Measurements from ENCODE around the gene ZNF398. TPM values are rescaled to one million over a fixed set of nuclear protein-coding genes. Genes with fewer than 3 reads are reported as not detected.

The ZNF398 gene
- total and polyA plus RNA-seq, 10 of the 15 experiments (the other 5 are each of a cell fraction or from before 2014, with no cell fraction given), result 2.3 to 15.3 (median 10.0) TPM

- ChIA-PET POLR2A (interaction anchor here (0.9 to 4.3 kb wide), 4 partner anchors 45 to 96 kb away, joined by 3 to 20 read pairs (median 3); partner anchors contain the start of genes ZNF212 and ZNF398), RAD21 (ENCODE audit: unreplicated experiment) (interaction anchor here (0.6 to 2.1 kb wide), 9 partner anchors 43 to 547 kb away, joined by 3 to 15 read pairs (median 4); partner anchors contain the start of genes ZNF398, ZNF425 and ZNF783), SMC1A (ENCODE audit: uncharacterized antibody, unreplicated experiment) (interaction anchor here (0.8 to 1.6 kb wide), 9 partner anchors 10 to 611 kb away, joined by 3 to 5 read pairs (median 4); partner anchors contain the start of gene ZNF398), CTCF (interaction anchor here (0.6 to 2.7 kb wide), 25 partner anchors 9 to 335 kb away, joined by 3 to 11 read pairs (median 3); partner anchors contain the start of genes ZNF398 and ZNF425)
- ATAC-seq (peak; percentile 94), DNase-seq (ENCODE audit: low read depth, low spot score) (peak; percentile 31), FAIRE-seq (peak; percentile 27)
- Histone ChIP-seq H3K4me3 (peak within 1 kb of the TSS; percentile 89), H3K4me2 (ENCODE audit: control insufficient read depth, insufficient read depth) (peak within 1 kb of the TSS; percentile 74), H2AFZ (ENCODE audit: control insufficient read depth, low read depth, low read length) (peak within 1 kb of the TSS; percentile 91), H3K36me3 (ENCODE audit: control insufficient read depth in 2 of 2, insufficient read depth in 2 of 2, low read length in 1 of 2) (peaks cover 7 to 9% of the 10 kb centered on the region in 2 experiments), H3K27me3 (replicated peaks in 1 of 2; ENCODE audit: control insufficient read depth in 2 of 2, insufficient read depth in 2 of 2, low read length in 1 of 2) (no peaks in the 10 kb centered on the region), H4K20me1 (ENCODE audit: control insufficient read depth, insufficient read depth) (no peaks in the 10 kb centered on the region), H3K79me2 (ENCODE audit: control insufficient read depth, insufficient read depth, low read length) (peaks cover 34% of the 10 kb centered on the region), H3K9ac (ENCODE audit: control insufficient read depth, insufficient read depth, low read length) (peak within 1 kb of the TSS; percentile 93), H3K9me3 (replicated peaks; ENCODE audit: control insufficient read depth, insufficient read depth, low read length) (no peaks in the 10 kb centered on the region), H3K27ac (ENCODE audit: control insufficient read depth, insufficient read depth) (peak within 1 kb of the TSS; percentile 82), H3K4me1 (ENCODE audit: control insufficient read depth, insufficient read depth, low read length) (0 out of 2 replicates have a peak, but pooled peaks cover 3% of the 10 kb centered on the region)
- in situ Hi-C loops (cut with MboI) (no loop called here), intact Hi-C loops (cut with micrococcal nuclease; ENCODE audit: unreplicated experiment) (loop anchor here (1.0 to 5.0 kb wide), 4 partner anchors 19 to 69 kb away; partner anchors contain the start of genes ZNF212, ZNF398 and ZNF425)
- under 1% methylated on average over 60 of the region's 97 CpGs for WGBS (ENCODE audit: insufficient coverage, insufficient replicate concordance, low lambda C conversion rate, missing lambda C conversion rate)
- BruUV-seq (replicated peaks), result no TSS peak
- TF ChIP-seq, protein P1, sequence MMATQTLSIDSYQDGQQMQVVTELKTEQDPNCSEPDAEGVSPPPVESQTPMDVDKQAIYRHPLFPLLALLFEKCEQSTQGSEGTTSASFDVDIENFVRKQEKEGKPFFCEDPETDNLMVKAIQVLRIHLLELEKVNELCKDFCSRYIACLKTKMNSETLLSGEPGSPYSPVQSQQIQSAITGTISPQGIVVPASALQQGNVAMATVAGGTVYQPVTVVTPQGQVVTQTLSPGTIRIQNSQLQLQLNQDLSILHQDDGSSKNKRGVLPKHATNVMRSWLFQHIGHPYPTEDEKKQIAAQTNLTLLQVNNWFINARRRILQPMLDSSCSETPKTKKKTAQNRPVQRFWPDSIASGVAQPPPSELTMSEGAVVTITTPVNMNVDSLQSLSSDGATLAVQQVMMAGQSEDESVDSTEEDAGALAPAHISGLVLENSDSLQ (IDR thresholded peaks at IDR 0.05), result peak; percentile 9; the same call in 1 of the 2 replicates
- peak; percentile 62; the same call in 1 of the 2 replicates for TF ChIP-seq ZNF207 (IDR thresholded peaks at IDR 0.05; ENCODE audit: borderline replicate concordance)
- TF ChIP-seq, protein P2, sequence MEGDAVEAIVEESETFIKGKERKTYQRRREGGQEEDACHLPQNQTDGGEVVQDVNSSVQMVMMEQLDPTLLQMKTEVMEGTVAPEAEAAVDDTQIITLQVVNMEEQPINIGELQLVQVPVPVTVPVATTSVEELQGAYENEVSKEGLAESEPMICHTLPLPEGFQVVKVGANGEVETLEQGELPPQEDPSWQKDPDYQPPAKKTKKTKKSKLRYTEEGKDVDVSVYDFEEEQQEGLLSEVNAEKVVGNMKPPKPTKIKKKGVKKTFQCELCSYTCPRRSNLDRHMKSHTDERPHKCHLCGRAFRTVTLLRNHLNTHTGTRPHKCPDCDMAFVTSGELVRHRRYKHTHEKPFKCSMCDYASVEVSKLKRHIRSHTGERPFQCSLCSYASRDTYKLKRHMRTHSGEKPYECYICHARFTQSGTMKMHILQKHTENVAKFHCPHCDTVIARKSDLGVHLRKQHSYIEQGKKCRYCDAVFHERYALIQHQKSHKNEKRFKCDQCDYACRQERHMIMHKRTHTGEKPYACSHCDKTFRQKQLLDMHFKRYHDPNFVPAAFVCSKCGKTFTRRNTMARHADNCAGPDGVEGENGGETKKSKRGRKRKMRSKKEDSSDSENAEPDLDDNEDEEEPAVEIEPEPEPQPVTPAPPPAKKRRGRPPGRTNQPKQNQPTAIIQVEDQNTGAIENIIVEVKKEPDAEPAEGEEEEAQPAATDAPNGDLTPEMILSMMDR (IDR thresholded peaks at IDR 0.05 in 2 of 3, conservative IDR thresholded peaks at IDR 0.05 in 1 of 3; ENCODE audit: control insufficient read depth in 2 of 3, extremely low read depth in 1 of 3, insufficient read depth in 1 of 3, low read depth in 3 of 3, low read length in 3 of 3), result peak; percentile 52 to 70 (median 68)
- TF ChIP-seq YY1 (IDR thresholded peaks at IDR 0.05; ENCODE audit: low read depth, low read length), result peak; percentile 92
- TF ChIP-seq RB1 (IDR thresholded peaks at IDR 0.05; ENCODE audit: borderline replicate concordance), result peak; percentile 81; the same call in 1 of the 2 replicates
- TF ChIP-seq RAD21 (IDR thresholded peaks at IDR 0.05; ENCODE audit: insufficient read depth, low read depth, low read length), result peak; percentile 38; the same call in 1 of the 2 replicates
- TF ChIP-seq TAF1 (IDR thresholded peaks at IDR 0.05; ENCODE audit: borderline replicate concordance, low read depth, low read length), result peak; percentile 63; the same call in 1 of the 2 replicates
- peak; percentile 15; the same call in 1 of the 2 replicates for TF ChIP-seq CREM (IDR thresholded peaks at IDR 0.05; ENCODE audit: low read depth)
- TF ChIP-seq ATF7 (IDR thresholded peaks at IDR 0.05; ENCODE audit: low read depth), result no peak
- peak; percentile 99 for TF ChIP-seq IKZF1 (conservative IDR thresholded peaks at IDR 0.05)
- TF ChIP-seq ZNF217 (IDR thresholded peaks at IDR 0.05), result peak; percentile 19; the same call in 1 of the 2 replicates
- TF ChIP-seq IKZF2 (IDR thresholded peaks at IDR 0.05), result peak; percentile 96 to 97
- no peak for TF ChIP-seq BACH1 (IDR thresholded peaks at IDR 0.05; ENCODE audit: borderline replicate concordance)
- peak; percentile 94 for TF ChIP-seq GATAD2B (conservative IDR thresholded peaks at IDR 0.05; ENCODE audit: low read depth)
- TF ChIP-seq ZNF384 (IDR thresholded peaks at IDR 0.05; ENCODE audit: borderline replicate concordance, low read depth, low read length), result no peak
- 0 out of 2 replicates have a peak, but pooled peaks have one; percentile 4 for TF ChIP-seq BCL11A (IDR thresholded peaks at IDR 0.05; ENCODE audit: low read depth, low read length)
- TF ChIP-seq CBX5 (IDR thresholded peaks at IDR 0.05; ENCODE audit: low read depth), result no peak
- no peak for TF ChIP-seq SREBF1 (IDR thresholded peaks at IDR 0.05; ENCODE audit: low read length)
- no peak for TF ChIP-seq BMI1 (IDR thresholded peaks at IDR 0.05; ENCODE audit: borderline replicate concordance)
- TF ChIP-seq POLR2AphosphoS5 (IDR thresholded peaks at IDR 0.05; ENCODE audit: low read length), result peak; percentile 59; the same call in 1 of the 2 replicates
- TF ChIP-seq HCFC1 (IDR thresholded peaks at IDR 0.05; ENCODE audit: low read length), result no peak
Observed at GRCh38 chr7:149195180-149196150, 48.2 kb downstream of the ZNF398 start, which contains the start of gene ZNF282. TSS of gene ZNF282 (plus strand) at chr7:149195546. CDS start at chr7:149195590, 44 bp downstream.
